ENCODE data around the gene HSPA14. TPM values are rescaled to one million over a fixed set of nuclear protein-coding genes. Genes with fewer than 3 reads are reported as not detected.

Gene HSPA14
- total RNA-seq, 1 experiment from 2014 or later, result 19.9 TPM

DNA sequence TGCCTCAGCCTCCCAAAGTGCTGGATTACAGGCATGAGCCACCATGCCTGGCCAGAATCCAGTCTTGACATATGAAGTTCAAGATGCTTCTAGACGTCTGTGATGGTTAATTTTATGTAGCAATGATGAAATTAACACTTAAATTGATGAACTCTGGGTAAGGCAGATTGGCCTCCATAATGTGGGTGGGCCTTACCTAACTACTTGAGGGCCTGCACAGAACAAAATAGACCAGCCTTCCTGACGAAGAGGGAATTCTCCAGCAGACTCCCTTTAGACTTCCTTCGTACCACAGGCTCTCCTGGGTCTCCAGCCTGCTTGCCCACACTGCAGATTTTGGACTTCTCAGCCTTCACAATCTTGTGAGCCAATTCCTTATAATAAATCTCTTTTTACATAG, 5.0 kb upstream of the HSPA14 start:
- Histone ChIP-seq H3K9ac (ENCODE audit: low read length) (no peak overlapping the region), H3K4me2 (ENCODE audit: low read length) (no peak overlapping the region), H3K4me3 (replicated peaks in 1 of 2; ENCODE audit: low read depth in 1 of 2, low read length in 2 of 2) (no peak overlapping the region), H3K9me2 (ENCODE audit: insufficient read depth) (no peaks in the 10 kb centered on the region), H3K9me3 (ENCODE audit: control insufficient read depth in 1 of 2, insufficient read depth in 1 of 2, low read depth in 1 of 2, low read length in 2 of 2) (no peaks in the 10 kb centered on the region), H3K79me2 (ENCODE audit: insufficient read depth, low read length) (no peaks in the 10 kb centered on the region), H3K27me3 (ENCODE audit: insufficient read depth, low read length) (no peaks in the 10 kb centered on the region), H3K27ac (ENCODE audit: low read depth, low read length) (no peak overlapping the region), H4K20me1 (ENCODE audit: insufficient read depth) (no peaks in the 10 kb centered on the region), H2AFZ (ENCODE audit: low read depth, low read length, poor library complexity, severe bottlenecking) (no peak overlapping the region), H3K4me1 (ENCODE audit: control insufficient read depth in 1 of 2, insufficient read depth in 2 of 2, low read length in 2 of 2) (peaks cover 0 to 14% of the 10 kb centered on the region in 2 experiments; a peak in 3 of 4 replicates), H3K36me3 (ENCODE audit: control insufficient read depth in 1 of 2, insufficient read depth in 2 of 2, low read length in 2 of 2) (no peaks in the 10 kb centered on the region)
- POLR2A ChIA-PET, result no interaction called here
- CTCF ChIA-PET, result no interaction called here
- TF ChIP-seq EZH2phosphoT487 (IDR thresholded peaks at IDR 0.05; ENCODE audit: borderline replicate concordance) (no peak), SP1 (IDR thresholded peaks at IDR 0.05; ENCODE audit: low read depth) (no peak), ZNF274 (IDR thresholded peaks at IDR 0.05; ENCODE audit: low read depth, low read length) (no peak), YY1 (IDR thresholded peaks at IDR 0.05; ENCODE audit: extremely low read depth, insufficient replicate concordance, low read depth, low read length) (no peak), POLR2AphosphoS5 (IDR thresholded peaks at IDR 0.05; ENCODE audit: low read depth, low read length) (no peak), SIN3A (IDR thresholded peaks at IDR 0.05; ENCODE audit: low read depth) (no peak)
- TF ChIP-seq, protein P1, sequence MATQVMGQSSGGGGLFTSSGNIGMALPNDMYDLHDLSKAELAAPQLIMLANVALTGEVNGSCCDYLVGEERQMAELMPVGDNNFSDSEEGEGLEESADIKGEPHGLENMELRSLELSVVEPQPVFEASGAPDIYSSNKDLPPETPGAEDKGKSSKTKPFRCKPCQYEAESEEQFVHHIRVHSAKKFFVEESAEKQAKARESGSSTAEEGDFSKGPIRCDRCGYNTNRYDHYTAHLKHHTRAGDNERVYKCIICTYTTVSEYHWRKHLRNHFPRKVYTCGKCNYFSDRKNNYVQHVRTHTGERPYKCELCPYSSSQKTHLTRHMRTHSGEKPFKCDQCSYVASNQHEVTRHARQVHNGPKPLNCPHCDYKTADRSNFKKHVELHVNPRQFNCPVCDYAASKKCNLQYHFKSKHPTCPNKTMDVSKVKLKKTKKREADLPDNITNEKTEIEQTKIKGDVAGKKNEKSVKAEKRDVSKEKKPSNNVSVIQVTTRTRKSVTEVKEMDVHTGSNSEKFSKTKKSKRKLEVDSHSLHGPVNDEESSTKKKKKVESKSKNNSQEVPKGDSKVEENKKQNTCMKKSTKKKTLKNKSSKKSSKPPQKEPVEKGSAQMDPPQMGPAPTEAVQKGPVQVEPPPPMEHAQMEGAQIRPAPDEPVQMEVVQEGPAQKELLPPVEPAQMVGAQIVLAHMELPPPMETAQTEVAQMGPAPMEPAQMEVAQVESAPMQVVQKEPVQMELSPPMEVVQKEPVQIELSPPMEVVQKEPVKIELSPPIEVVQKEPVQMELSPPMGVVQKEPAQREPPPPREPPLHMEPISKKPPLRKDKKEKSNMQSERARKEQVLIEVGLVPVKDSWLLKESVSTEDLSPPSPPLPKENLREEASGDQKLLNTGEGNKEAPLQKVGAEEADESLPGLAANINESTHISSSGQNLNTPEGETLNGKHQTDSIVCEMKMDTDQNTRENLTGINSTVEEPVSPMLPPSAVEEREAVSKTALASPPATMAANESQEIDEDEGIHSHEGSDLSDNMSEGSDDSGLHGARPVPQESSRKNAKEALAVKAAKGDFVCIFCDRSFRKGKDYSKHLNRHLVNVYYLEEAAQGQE (IDR thresholded peaks at IDR 0.05; ENCODE audit: low read depth), result no peak
- TF ChIP-seq, protein P2, sequence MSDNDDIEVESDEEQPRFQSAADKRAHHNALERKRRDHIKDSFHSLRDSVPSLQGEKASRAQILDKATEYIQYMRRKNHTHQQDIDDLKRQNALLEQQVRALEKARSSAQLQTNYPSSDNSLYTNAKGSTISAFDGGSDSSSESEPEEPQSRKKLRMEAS (IDR thresholded peaks at IDR 0.05), result no peak
- no TSS peak for BruUV-seq (replicated peaks)
- no peak for DNase-seq (ENCODE audit: low read depth, low spot score)
- intact Hi-C loops (cut with micrococcal nuclease), result no loop called here
- RAD21 ChIA-PET (ENCODE audit: low non-redundant PET in 1 of 2, low total read pairs in 2 of 2, uncharacterized antibody in 2 of 2, unreplicated experiment in 2 of 2), result no interaction called here
- no peak for ATAC-seq

Measured in HCT116 (cell line).